ENCODE measurements around the gene SHD. TPM values are rescaled to one million over a fixed set of nuclear protein-coding genes. Genes with fewer than 3 reads are reported as not detected.

The SHD gene
- total RNA-seq, 3 donors from 2014 or later, result not detected

DNA sequence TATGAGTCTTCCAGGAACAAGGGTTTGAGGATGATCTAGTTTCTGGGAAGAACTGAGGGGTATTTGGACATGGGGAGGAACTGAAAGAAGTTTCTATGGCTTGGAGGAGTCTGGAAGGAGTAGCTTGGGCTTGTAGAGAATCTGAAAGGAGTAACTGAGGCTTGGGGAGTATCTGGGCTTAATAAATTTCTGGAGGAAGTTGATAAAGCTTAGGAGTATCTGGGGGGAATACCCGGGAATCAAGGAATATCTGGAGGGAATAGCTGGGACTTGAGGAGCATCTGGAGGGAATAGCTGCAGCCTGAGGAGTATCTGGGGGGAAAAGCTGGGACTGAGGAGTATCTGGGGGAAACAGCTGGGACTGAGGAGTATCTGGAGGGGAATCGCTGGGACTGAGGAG lies 41.4 kb downstream of the SHD start:
- Histone ChIP-seq H3K4me3 (no peak overlapping the region), H3K4me1 (no peaks in the 10 kb centered on the region), H3K27me3 (no peaks in the 10 kb centered on the region), H3K36me3 (no peaks in the 10 kb centered on the region), H3K9me3 (no peaks in the 10 kb centered on the region), H3K27ac (no peak overlapping the region)
- TF ChIP-seq POLR2A (IDR thresholded peaks at IDR 0.05) (no peak), POLR2AphosphoS5 (IDR thresholded peaks at IDR 0.05) (no peak)
- TF ChIP-seq, protein P1, sequence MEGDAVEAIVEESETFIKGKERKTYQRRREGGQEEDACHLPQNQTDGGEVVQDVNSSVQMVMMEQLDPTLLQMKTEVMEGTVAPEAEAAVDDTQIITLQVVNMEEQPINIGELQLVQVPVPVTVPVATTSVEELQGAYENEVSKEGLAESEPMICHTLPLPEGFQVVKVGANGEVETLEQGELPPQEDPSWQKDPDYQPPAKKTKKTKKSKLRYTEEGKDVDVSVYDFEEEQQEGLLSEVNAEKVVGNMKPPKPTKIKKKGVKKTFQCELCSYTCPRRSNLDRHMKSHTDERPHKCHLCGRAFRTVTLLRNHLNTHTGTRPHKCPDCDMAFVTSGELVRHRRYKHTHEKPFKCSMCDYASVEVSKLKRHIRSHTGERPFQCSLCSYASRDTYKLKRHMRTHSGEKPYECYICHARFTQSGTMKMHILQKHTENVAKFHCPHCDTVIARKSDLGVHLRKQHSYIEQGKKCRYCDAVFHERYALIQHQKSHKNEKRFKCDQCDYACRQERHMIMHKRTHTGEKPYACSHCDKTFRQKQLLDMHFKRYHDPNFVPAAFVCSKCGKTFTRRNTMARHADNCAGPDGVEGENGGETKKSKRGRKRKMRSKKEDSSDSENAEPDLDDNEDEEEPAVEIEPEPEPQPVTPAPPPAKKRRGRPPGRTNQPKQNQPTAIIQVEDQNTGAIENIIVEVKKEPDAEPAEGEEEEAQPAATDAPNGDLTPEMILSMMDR (IDR thresholded peaks at IDR 0.05), result no peak
- DNase-seq (ENCODE audit: low spot score in 2 of 2), result no peak
- intact Hi-C loops (cut with DNase I; ENCODE audit: low total_unique reads), result no loop called here

DNA sequence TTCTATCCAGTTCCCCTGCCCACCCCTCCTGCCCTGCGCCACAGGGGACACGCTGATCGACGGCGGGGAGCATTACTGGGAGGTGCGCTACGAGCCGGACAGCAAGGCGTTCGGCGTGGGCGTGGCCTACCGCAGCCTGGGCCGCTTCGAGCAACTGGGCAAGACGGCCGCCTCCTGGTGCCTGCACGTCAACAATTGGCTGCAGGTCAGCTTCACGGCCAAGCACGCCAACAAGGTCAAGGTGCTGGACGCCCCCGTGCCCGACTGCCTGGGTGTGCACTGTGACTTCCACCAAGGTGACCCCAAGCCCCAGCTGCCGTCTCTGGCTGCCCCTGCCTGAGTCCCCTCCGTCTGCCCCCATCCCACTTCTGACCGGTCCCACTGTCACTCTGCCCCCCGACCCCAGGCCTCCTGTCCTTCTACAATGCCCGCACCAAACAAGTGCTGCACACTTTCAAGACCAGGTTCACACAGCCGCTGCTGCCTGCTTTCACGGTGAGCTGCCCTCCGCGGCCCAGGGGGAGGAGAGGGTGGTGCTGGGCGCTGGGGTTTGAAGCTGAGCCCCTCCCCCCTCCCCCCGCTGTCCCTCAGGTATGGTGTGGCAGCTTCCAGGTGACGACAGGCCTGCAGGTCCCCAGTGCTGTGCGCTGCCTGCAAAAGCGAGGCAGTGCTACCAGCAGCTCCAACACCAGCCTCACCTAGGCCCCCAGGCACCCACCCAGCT lies 44.0 kb downstream of the SHD start:
- Histone ChIP-seq H3K27ac (no peak overlapping the region), H3K36me3 (no peaks in the 10 kb centered on the region), H3K4me3 (no peak overlapping the region), H3K27me3 (no peaks in the 10 kb centered on the region), H3K9me3 (no peaks in the 10 kb centered on the region), H3K4me1 (no peaks in the 10 kb centered on the region)
- no peak for DNase-seq (ENCODE audit: low spot score in 2 of 2)
- intact Hi-C loops (cut with DNase I; ENCODE audit: low total_unique reads), result no loop called here
- TF ChIP-seq, protein P1 (IDR thresholded peaks at IDR 0.05), result no peak
- TF ChIP-seq POLR2A (IDR thresholded peaks at IDR 0.05), result no peak
- TF ChIP-seq POLR2AphosphoS5 (IDR thresholded peaks at IDR 0.05), result no peak

DNA sequence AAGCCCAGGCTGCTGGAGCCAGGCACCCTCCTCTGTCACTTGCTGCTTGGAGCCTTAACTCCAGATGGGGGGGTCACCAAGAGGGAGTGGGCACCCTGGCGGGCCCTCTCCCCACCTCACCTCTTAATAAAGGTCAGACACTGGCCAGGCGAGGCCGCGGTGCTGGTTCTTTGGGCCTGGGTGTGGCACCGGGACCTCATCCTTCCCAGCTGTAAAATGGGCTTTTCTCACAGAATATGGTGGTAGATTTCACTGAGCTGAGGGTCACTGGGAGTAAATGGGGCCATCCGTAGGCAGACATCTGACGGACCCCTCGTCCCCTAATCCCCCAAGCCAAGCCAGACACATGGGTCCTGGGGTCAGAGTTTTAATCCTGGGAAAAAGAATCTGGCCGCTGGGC lies 44.6 kb downstream of the SHD start:
- Histone ChIP-seq H3K36me3 (no peaks in the 10 kb centered on the region), H3K9me3 (no peaks in the 10 kb centered on the region), H3K27ac (no peak overlapping the region), H3K27me3 (no peaks in the 10 kb centered on the region), H3K4me3 (no peak overlapping the region), H3K4me1 (no peaks in the 10 kb centered on the region)
- TF ChIP-seq POLR2AphosphoS5 (IDR thresholded peaks at IDR 0.05) (no peak), POLR2A (IDR thresholded peaks at IDR 0.05) (no peak)
- DNase-seq (ENCODE audit: low spot score in 2 of 2), result no peak
- intact Hi-C loops (cut with DNase I; ENCODE audit: low total_unique reads), result no loop called here

DNA sequence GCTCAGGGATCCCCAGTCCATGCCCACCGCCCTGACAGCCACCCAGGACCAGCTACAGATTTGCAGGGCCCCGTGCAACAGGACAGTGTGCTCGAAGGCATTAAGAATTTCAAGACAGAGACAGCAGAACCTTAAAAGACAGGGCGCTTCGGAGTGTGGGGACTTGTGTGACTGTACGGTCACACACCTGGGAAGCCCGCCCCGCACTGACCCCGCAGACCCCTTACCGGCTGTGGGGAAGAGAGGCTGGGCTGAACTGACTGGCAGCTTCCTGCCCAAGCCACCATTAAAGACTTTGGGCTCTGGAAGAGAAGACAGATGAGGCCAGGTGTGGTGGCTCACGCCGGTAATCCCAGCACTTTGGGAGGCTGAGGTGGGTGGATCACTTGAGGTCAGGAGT lies 45.2 kb downstream of the SHD start:
- H3K4me3 ChIP-seq, result no peak overlapping the region
- H3K36me3 ChIP-seq, result no peaks in the 10 kb centered on the region
- no peaks in the 10 kb centered on the region for H3K27me3 ChIP-seq
- H3K9me3 ChIP-seq, result no peaks in the 10 kb centered on the region
- no peak for DNase-seq (ENCODE audit: low spot score in 2 of 2)
- intact Hi-C loops (cut with DNase I; ENCODE audit: low total_unique reads), result no loop called here
- H3K27ac ChIP-seq, result no peak overlapping the region
- TF ChIP-seq, protein P1 (IDR thresholded peaks at IDR 0.05), result no peak
- TF ChIP-seq POLR2AphosphoS5 (IDR thresholded peaks at IDR 0.05) (no peak), POLR2A (IDR thresholded peaks at IDR 0.05) (no peak)
- H3K4me1 ChIP-seq, result no peaks in the 10 kb centered on the region

DNA sequence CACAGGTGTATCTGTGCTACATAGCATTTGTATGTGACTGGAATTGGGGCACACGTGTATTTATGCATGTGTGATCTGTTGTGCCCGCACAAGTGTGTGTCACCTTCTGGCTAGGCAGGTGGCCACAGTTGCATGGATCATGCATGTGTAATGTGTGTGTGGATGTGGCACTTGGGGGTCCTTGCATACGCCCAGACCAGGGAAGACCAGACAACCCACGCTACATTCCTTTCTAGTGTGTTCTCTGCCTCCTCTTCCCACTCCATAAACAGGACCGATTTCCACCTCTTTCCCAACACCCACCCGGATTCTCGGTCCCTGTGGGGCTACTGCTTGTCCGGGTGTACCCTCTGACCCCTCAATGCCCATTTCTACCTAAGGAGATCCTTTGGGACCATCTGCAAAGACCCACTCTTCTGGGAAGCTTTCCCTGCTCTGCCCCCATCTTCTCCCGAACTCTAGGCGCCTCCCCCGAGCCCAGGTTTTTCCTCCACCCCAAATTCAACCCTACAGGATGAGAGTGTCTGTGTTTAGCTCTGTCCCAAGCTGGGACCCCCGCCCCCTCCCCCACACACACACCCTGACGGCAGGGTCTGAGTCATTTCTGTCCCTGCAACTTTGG lies 47.3 kb downstream of the SHD start:
- H3K27ac ChIP-seq, result no peak overlapping the region
- TF ChIP-seq, protein P1 (IDR thresholded peaks at IDR 0.05), result no peak
- TF ChIP-seq POLR2A (IDR thresholded peaks at IDR 0.05), result no peak
- H3K9me3 ChIP-seq, result no peaks in the 10 kb centered on the region
- H3K4me3 ChIP-seq, result no peak overlapping the region
- H3K27me3 ChIP-seq, result no peaks in the 10 kb centered on the region
- H3K4me1 ChIP-seq, result no peaks in the 10 kb centered on the region
- no peak for DNase-seq (ENCODE audit: low spot score in 2 of 2)
- intact Hi-C loops (cut with DNase I; ENCODE audit: low total_unique reads), result no loop called here
- H3K36me3 ChIP-seq, result no peaks in the 10 kb centered on the region
